Left lung (tissue), 10 donors: ENCODE data around the gene CCDC102A. TPM values are rescaled to one million over a fixed set of nuclear protein-coding genes. Genes with fewer than 3 reads are reported as not detected.

Source experiments
- ATAC-seq: fragments of 200-7000 bp; cut with Tn5 transposase; one replicate; pipeline ENCODE4 v1.9.1; 2020; ENCODE audit warnings: moderate library complexity
- DNase-seq, 4 donors: peaks; one replicate each; pipeline ENCODE4 v3.0.0-alpha.2; 2013 to 2020
- H3K27ac ChIP-seq, 2 donors: fragments of 200-600 bp; sonication (generic) in 1 of 2; one replicate each; pipeline versions ENCODE4 v1.5.0 to v1.8.0; 2020 to 2021
- H3K27me3 ChIP-seq, 2 donors: fragments of 200-600 bp; sonication (generic) in 1 of 2; one replicate each; pipeline versions ENCODE4 v1.5.0 to v1.8.0; 2020 to 2021
- H3K36me3 ChIP-seq, 2 donors: fragments of 200-600 bp; sonication (generic) in 1 of 2; one replicate each; pipeline versions ENCODE4 v1.5.0 to v1.8.0; 2020 to 2021
- H3K4me1 ChIP-seq, 2 donors: fragments of 200-600 bp; one replicate each; pipeline ENCODE4 v1.8.0; 2021
- H3K4me3 ChIP-seq, 2 donors: fragments of 200-600 bp; sonication (generic) in 1 of 2; one replicate each; pipeline versions ENCODE4 v1.5.0 to v1.8.0; 2020 to 2021; ENCODE audit warnings: mild to moderate bottlenecking in 1 of 2
- H3K9me3 ChIP-seq, 2 donors: fragments of 200-600 bp; sonication (generic) in 1 of 2; one replicate each; pipeline versions ENCODE4 v1.5.0 to v1.8.0; 2020 to 2021
- intact Hi-C, 2 donors: fragments of 100-400 bp; cut with DNase I; formaldehyde crosslinking; loops; one replicate each; pipeline versions ENCODE4 v1.11.2 to v1.14.2; 2022
- polyA plus RNA-seq, 6 donors: library from polyadenylated mRNA; unstranded; fragments of 120-200 nt; gene quantifications; one replicate each; pipeline ENCODE4 v1.2.1, GENCODE V29; 2013; ENCODE audit not compliant: insufficient read length in 6 of 6
- total RNA-seq, 2 donors: library from RNA; stranded (reverse); fragmentation: NEBNext Ultra II Directional; extraction: Animal tissue kit (Norgen Biotek cat#: 25700); gene quantifications; one replicate each; pipeline ENCODE4 v1.2.1, GENCODE V29; 2021
- TF ChIP-seq, protein P1 (sequence below), 2 donors: fragments of 200-600 bp; sonication (generic) in 1 of 2; IDR thresholded peaks; one replicate each; pipeline versions ENCODE4 v1.5.0 to v1.8.0; 2021; ENCODE audit warnings: antibody characterized with exemption in 2 of 2
- donor health status: DM: no; HTN: yes; CAD: no.
- donor health status: DM: no; HTN: no; CAD: no.

Gene CCDC102A
- total and polyA plus RNA-seq, 8 donors: 5.2 to 18.4 (median 13.0) TPM

DNA sequence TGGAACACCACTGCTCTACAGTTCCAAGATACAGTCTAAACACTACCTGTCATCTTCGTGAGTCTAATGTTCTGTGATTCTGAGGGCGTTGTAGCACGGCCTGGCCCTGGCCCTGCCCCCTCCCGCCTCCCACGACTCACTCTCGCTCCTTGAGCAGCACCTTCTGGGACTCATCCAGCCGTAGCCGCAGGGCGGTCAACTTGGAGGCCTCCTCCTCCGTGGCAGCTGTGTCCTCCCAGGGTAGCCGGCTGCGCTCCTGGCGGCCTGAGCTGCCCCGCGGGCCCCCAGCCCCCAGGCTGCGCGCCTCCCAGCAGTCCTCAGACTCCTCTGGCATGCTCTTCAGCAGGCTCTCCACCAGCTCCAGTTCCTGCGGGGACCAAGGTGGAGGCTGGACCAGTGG lies 10.6 kb downstream of the CCDC102A start:
- peaks cover 0 to 17% of the 10 kb centered on the region in 2 donors for H3K27me3 ChIP-seq
- H3K9me3 ChIP-seq: no peaks in the 10 kb centered on the region
- intact Hi-C loops: loop anchor here in 1 of 2 donors (10.0 kb wide), 1 partner anchor 211 kb away; no protein-coding TSS in a partner anchor
- ATAC-seq (peak; percentile 36), DNase-seq (peak in 1 of 4 donors; percentile 76)
- no peaks in the 10 kb centered on the region for H3K36me3 ChIP-seq
- H3K4me1 ChIP-seq: peaks cover 0 to 25% of the 10 kb centered on the region in 2 donors
- TF ChIP-seq, protein P1, sequence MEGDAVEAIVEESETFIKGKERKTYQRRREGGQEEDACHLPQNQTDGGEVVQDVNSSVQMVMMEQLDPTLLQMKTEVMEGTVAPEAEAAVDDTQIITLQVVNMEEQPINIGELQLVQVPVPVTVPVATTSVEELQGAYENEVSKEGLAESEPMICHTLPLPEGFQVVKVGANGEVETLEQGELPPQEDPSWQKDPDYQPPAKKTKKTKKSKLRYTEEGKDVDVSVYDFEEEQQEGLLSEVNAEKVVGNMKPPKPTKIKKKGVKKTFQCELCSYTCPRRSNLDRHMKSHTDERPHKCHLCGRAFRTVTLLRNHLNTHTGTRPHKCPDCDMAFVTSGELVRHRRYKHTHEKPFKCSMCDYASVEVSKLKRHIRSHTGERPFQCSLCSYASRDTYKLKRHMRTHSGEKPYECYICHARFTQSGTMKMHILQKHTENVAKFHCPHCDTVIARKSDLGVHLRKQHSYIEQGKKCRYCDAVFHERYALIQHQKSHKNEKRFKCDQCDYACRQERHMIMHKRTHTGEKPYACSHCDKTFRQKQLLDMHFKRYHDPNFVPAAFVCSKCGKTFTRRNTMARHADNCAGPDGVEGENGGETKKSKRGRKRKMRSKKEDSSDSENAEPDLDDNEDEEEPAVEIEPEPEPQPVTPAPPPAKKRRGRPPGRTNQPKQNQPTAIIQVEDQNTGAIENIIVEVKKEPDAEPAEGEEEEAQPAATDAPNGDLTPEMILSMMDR (IDR thresholded peaks at IDR 0.05): no peak
- no peak overlapping the region for H3K27ac ChIP-seq
- H3K4me3 ChIP-seq: no peak overlapping the region

DNA sequence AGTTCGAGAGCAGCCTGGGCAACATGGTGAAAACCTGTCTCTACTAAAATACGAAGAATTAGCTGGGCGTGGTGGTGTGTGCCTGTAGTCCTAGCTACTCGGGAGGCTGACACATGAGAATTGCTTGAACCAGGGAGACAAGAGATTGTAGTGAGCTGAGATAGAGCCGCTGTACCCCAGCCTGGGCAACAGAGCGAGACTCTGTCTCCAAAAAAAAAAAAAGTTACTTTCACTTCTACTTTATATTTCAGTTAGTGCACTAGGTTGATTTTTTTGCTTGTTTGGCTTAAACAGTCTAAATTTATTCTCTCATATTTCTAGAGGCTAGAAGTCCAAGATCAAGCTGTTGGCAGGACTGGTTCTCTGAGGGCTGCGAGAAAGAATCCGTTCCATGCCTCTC lies 13.4 kb downstream of the CCDC102A start:
- intact Hi-C loops: loop anchor here in 1 of 2 donors (10.0 kb wide), 1 partner anchor 208 kb away; no protein-coding TSS in a partner anchor
- H3K27me3 ChIP-seq: no peaks in the 10 kb centered on the region
- TF ChIP-seq, protein P1 (IDR thresholded peaks at IDR 0.05): no peak

DNA sequence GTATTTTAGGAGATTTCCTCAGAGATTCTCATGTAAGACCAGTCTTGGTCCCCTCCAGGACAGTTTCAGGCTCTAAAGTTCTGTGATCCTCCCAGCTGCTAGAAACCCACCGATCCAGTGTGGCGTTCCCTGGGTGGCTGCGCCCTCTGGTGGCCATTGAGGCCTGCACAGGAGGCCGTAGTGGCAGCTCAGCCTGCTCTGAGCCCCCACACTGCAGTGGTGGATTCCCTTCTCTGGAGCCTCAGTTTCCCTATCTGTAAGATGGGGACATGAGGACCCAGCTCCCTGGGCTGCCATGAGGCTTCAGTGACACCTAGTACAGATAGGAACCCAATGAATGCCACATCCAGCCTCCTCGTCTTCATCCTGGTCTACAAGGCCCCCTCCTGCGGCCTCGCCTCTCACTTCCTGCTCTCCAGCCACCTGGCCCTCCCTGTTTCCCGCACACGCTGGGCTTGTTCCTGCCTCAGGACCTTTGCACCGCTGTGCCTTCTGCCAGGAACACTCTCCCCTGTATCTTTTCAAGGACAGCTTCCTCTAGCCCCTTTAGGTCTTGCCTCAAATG lies 16.5 kb downstream of the CCDC102A start:
- ATAC-seq: peak; percentile 91
- H3K36me3 ChIP-seq: peaks cover 0 to 14% of the 10 kb centered on the region in 2 donors
- H3K4me1 ChIP-seq: peaks cover 0 to 10% of the 10 kb centered on the region in 2 donors
- H3K9me3 ChIP-seq: no peaks in the 10 kb centered on the region
- DNase-seq: peak; percentile 49 to 95 (median 74)
- H3K27ac ChIP-seq: no peak overlapping the region
- TF ChIP-seq, protein P1 (IDR thresholded peaks at IDR 0.05): peak; percentile 92 to 98
- H3K4me3 ChIP-seq: no peak overlapping the region
- intact Hi-C loops: loop anchor here (5.0 to 10.0 kb wide), 4 partner anchors 58 to 218 kb away; partner anchors contain the start of gene POLR2C (in 1 of the 2)
- no peaks in the 10 kb centered on the region for H3K27me3 ChIP-seq

More for the DNA sequence above, 13.4 kb downstream of the CCDC102A start:
- no peak overlapping the region for H3K4me3 ChIP-seq
- no peak overlapping the region for H3K27ac ChIP-seq
- no peak for ATAC-seq
- peaks cover 0 to 14% of the 10 kb centered on the region in 2 donors for H3K4me1 ChIP-seq
- no peaks in the 10 kb centered on the region for H3K9me3 ChIP-seq
- DNase-seq: no peak
- peaks cover 0 to 9% of the 10 kb centered on the region in 2 donors for H3K36me3 ChIP-seq

DNA sequence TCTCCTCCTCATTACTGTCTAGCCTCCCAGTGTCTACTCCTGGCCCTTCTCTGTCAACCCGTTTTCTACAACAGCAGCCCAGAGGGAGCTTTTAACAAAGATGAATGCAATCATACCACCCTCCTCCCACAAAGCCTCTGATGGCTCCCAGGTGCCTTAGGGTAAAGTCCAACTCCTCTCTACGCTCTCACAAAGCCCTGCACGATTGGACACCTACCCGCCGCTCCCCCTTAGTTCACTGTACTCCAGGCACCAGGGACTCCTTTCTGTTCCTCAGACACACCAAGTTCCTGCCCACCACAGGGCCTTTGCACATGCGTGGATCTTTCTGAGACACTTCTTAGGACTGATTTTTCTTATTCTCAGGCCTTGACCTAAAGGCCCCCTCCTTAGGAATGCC lies 17.4 kb downstream of the CCDC102A start:
- intact Hi-C loops: loop anchor here in 1 of 2 donors (5.0 kb wide), 3 partner anchors 57 to 217 kb away; partner anchors contain the start of gene POLR2C
- no peak for ATAC-seq
- H3K36me3 ChIP-seq: peaks cover 0 to 14% of the 10 kb centered on the region in 2 donors
- H3K27me3 ChIP-seq: no peaks in the 10 kb centered on the region
- peaks cover 8 to 20% of the 10 kb centered on the region in 2 donors for H3K4me1 ChIP-seq
- H3K4me3 ChIP-seq: no peak overlapping the region
- H3K27ac ChIP-seq: no peak overlapping the region
- no peaks in the 10 kb centered on the region for H3K9me3 ChIP-seq
- peak in 1 of 4 donors; percentile 20 for DNase-seq
- TF ChIP-seq, protein P1 (IDR thresholded peaks at IDR 0.05): no peak

DNA sequence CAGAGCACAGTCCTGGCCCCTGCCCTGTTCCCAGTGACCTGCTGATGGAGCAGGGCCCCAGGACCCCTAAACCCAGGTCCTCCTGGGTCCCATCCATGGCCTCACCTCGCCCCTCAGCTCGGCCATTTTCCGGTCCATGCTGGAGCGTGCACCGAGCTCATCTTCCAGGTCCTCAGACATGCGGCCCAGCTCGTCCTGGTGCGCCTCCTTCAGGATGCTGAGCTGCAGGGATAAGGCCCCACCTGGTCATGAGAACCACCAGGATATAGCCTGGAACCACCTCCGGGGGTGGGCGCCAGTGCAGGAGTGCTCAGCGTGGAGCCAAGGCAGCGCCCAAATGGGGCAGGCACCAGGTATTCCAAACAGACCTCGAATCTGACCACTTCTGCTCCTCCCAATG lies 17.9 kb downstream of the CCDC102A start:
- Histone ChIP-seq H3K4me3 (no peak overlapping the region), H3K4me1 (peaks cover 8 to 24% of the 10 kb centered on the region in 2 donors), H3K27me3 (no peaks in the 10 kb centered on the region), H3K9me3 (no peaks in the 10 kb centered on the region), H3K36me3 (peaks cover 0 to 14% of the 10 kb centered on the region in 2 donors), H3K27ac (no peak overlapping the region)
- peak in 1 of 4 donors; percentile 51 for DNase-seq
- intact Hi-C loops: loop anchor here in 1 of 2 donors (5.0 kb wide), 3 partner anchors 56 to 216 kb away; partner anchors contain the start of gene POLR2C
- TF ChIP-seq, protein P1 (IDR thresholded peaks at IDR 0.05): no peak
- ATAC-seq: no peak
